A673 (cell line): ENCODE measurements around the gene CCDC88B. TPM values are rescaled to one million over a fixed set of nuclear protein-coding genes. Genes with fewer than 3 reads are reported as not detected.

ENCODE experiments used
- BruUV-seq: library from RNA; stranded (reverse); fragments of 400-500 nt; replicated peaks from 2 replicates; lab custom pipeline; 2021; lab: Mats Ljungman, UMichigan
- CTCF ChIA-PET: fragments of 300-600 bp; sonication (Branson Sonifier 250); formaldehyde crosslinking; loops from one replicate; lab custom pipeline; 2022; ENCODE audit warnings: antibody characterized with exemption; lab: Charles Lee
- POLR2A ChIA-PET: fragments of 300-600 bp; sonication (Branson Sonifier 250); formaldehyde crosslinking; loops from one replicate; lab custom pipeline; 2022; ENCODE audit warnings: antibody characterized with exemption; ENCODE audit not compliant: low non-redundant PET; lab: Charles Lee
- DNase-seq: peaks from one replicate; pipeline ENCODE4 v3.0.0-alpha.2; 2015; ENCODE audit warnings: low spot score
- H3K27ac ChIP-seq: fragments of 200-600 bp; sonication (generic); 2 replicates; pipeline ENCODE4 v1.5.1; 2016; ENCODE audit warnings: mixed run types, low read depth, mild to moderate bottlenecking, mixed read lengths, antibody characterized with exemption, low read length; ENCODE audit not compliant: poor library complexity, severe bottlenecking
- H3K27me3 ChIP-seq: fragments of 200-600 bp; sonication (generic); replicated peaks from 2 replicates; pipeline ENCODE4 v1.6.1; 2017; ENCODE audit warnings: mixed run types, low read depth, mild to moderate bottlenecking, mixed read lengths, antibody characterized with exemption, low read length; ENCODE audit not compliant: insufficient read depth, poor library complexity
- H3K36me3 ChIP-seq: fragments of 200-600 bp; sonication (generic); 2 replicates; pipeline ENCODE4 v1.6.1; 2016; ENCODE audit warnings: mixed run types, mild to moderate bottlenecking, mixed read lengths, antibody characterized with exemption, low read length; ENCODE audit not compliant: insufficient read depth, poor library complexity, severe bottlenecking
- H3K4me1 ChIP-seq: fragments of 200-600 bp; sonication (generic); 2 replicates; pipeline ENCODE4 v1.6.1; 2017; ENCODE audit warnings: mixed run types, mild to moderate bottlenecking, mixed read lengths, antibody characterized with exemption, low read length; ENCODE audit not compliant: insufficient read depth, poor library complexity, severe bottlenecking
- H3K4me3 ChIP-seq: fragments of 200-600 bp; sonication (generic); 2 replicates; pipeline ENCODE4 v1.5.1; 2016; ENCODE audit warnings: low read depth, mixed run types, mild to moderate bottlenecking, mixed read lengths, low read length; ENCODE audit not compliant: poor library complexity, severe bottlenecking
- H3K9me3 ChIP-seq: fragments of 200-600 bp; sonication (generic); 2 replicates; pipeline ENCODE4 v1.6.1; 2016; ENCODE audit warnings: mixed run types, low read depth, mild to moderate bottlenecking, mixed read lengths, antibody characterized with exemption, low read length; ENCODE audit not compliant: poor library complexity, severe bottlenecking
- EZH2 ChIP-seq: fragments of 200-600 bp; sonication (generic); IDR thresholded peaks from 2 replicates; pipeline ENCODE4 v1.6.1; 2017; ENCODE audit warnings: borderline replicate concordance, low read depth, mild to moderate bottlenecking, mixed read lengths, antibody characterized with exemption, low read length; ENCODE audit not compliant: poor library complexity, severe bottlenecking
- intact Hi-C: fragments of 100-400 bp; cut with micrococcal nuclease; formaldehyde crosslinking; loops from one replicate; pipeline ENCODE4 v1.10.0; 2022; ENCODE audit not compliant: unreplicated experiment
- total RNA-seq: library from RNA; stranded (reverse); gene quantifications from 2 replicates; pipeline ENCODE4 v1.2.3, GENCODE V29; 2021
- TF ChIP-seq, protein P1 (sequence below): fragments of 300-800, 200-600 bp; sonication (generic); conservative IDR thresholded peaks from 2 replicates; pipeline ENCODE4 v1.5.1; 2017; ENCODE audit warnings: low read depth, mild to moderate bottlenecking, antibody characterized with exemption, low read length, moderate library complexity, mixed read lengths

Gene CCDC88B
- total RNA-seq, 1 experiment from 2014 or later, result 0.47 TPM

DNA sequence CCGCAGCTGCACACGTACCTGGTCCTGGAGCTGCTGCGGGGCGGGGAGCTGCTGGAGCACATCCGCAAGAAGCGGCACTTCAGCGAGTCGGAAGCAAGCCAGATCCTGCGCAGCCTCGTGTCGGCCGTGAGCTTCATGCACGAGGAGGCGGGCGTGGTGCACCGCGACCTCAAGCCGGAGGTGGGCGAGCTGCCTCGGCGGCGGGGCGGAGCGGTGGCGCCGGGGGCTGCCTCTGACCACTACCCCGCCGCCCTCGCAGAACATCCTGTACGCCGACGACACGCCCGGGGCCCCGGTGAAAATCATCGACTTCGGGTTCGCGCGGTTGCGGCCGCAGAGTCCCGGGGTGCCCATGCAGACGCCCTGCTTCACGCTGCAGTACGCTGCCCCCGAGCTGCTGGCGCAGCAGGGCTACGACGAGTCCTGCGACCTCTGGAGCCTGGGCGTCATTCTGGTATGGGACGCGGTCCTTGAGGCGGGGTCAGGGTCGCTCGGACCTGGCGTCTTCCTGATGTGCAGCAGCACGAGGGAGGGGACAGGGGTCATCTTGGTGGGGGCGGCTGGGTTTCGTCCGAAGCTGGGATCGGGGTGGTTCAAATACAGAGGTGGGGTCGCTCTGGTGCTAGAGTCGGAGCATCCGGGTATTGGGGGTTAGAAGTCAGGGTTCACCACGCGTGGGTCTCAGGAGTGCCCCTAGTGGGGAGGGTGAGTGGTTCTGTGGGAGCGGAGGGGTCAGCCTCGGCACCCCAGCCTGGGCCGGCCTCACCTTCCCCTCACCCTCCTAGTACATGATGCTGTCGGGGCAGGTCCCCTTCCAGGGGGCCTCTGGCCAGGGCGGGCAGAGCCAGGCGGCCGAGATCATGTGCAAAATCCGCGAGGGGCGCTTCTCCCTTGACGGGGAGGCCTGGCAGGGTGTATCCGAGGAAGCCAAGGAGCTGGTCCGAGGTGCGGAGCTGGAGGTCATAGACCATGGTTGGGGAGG, 29.7 kb downstream of the CCDC88B start:
- no peak for TF ChIP-seq EZH2
- TF ChIP-seq, protein P1, sequence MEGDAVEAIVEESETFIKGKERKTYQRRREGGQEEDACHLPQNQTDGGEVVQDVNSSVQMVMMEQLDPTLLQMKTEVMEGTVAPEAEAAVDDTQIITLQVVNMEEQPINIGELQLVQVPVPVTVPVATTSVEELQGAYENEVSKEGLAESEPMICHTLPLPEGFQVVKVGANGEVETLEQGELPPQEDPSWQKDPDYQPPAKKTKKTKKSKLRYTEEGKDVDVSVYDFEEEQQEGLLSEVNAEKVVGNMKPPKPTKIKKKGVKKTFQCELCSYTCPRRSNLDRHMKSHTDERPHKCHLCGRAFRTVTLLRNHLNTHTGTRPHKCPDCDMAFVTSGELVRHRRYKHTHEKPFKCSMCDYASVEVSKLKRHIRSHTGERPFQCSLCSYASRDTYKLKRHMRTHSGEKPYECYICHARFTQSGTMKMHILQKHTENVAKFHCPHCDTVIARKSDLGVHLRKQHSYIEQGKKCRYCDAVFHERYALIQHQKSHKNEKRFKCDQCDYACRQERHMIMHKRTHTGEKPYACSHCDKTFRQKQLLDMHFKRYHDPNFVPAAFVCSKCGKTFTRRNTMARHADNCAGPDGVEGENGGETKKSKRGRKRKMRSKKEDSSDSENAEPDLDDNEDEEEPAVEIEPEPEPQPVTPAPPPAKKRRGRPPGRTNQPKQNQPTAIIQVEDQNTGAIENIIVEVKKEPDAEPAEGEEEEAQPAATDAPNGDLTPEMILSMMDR, result no peak
- Histone ChIP-seq H3K27me3 (no peaks in the 10 kb centered on the region), H3K36me3 (peaks cover 15% of the 10 kb centered on the region), H3K27ac (no peak overlapping the region), H3K4me3 (no peak overlapping the region), H3K4me1 (peaks cover 10% of the 10 kb centered on the region), H3K9me3 (no peaks in the 10 kb centered on the region)
- POLR2A ChIA-PET, result no interaction called here
- no peak for DNase-seq
- CTCF ChIA-PET, result no interaction called here
- intact Hi-C loops, result no loop called here
- no TSS peak for BruUV-seq

GRCh38 chr11:64371201-64371600, 31.2 kb downstream of the CCDC88B start:
- Histone ChIP-seq H3K36me3 (peaks cover 6% of the 10 kb centered on the region), H3K4me1 (peaks cover 10% of the 10 kb centered on the region), H3K27ac (no peak overlapping the region), H3K9me3 (no peaks in the 10 kb centered on the region), H3K27me3 (no peaks in the 10 kb centered on the region), H3K4me3 (no peak overlapping the region)
- no peak for DNase-seq
- no TSS peak for BruUV-seq
- CTCF ChIA-PET, result interaction anchor here (0.5 kb wide), 1 partner anchor 32 kb away, joined by 16 read pairs; no protein-coding TSS in a partner anchor
- TF ChIP-seq, protein P1, result no peak
- TF ChIP-seq EZH2, result no peak
- POLR2A ChIA-PET, result no interaction called here
- intact Hi-C loops, result no loop called here

GRCh38 chr11:64372021-64372420, 32.0 kb downstream of the CCDC88B start:
- ChIA-PET CTCF (interaction anchor here (1.0 kb wide), 1 partner anchor 17 kb away, joined by 5 read pairs; no protein-coding TSS in a partner anchor), POLR2A (no interaction called here)
- TF ChIP-seq, protein P1, result no peak
- no peak for TF ChIP-seq EZH2
- Histone ChIP-seq H3K4me1 (peaks cover 10% of the 10 kb centered on the region), H3K36me3 (no peaks in the 10 kb centered on the region), H3K27ac (peak overlapping the region; percentile 10), H3K27me3 (no peaks in the 10 kb centered on the region), H3K4me3 (no peak overlapping the region), H3K9me3 (no peaks in the 10 kb centered on the region)
- intact Hi-C loops, result no loop called here
- DNase-seq, result no peak
- no TSS peak for BruUV-seq
